Thoracic aorta (tissue), 2 donors: ENCODE measurements around the gene C1QTNF9B. TPM values are rescaled to one million over a fixed set of nuclear protein-coding genes. Genes with fewer than 3 reads are reported as not detected.

Source experiments
- ATAC-seq: fragments of 150-250 bp; one replicate; pipeline ENCODE4 v1.8.0; 2017; ENCODE audit warnings: low read depth; ENCODE audit not compliant: insufficient number of reproducible peaks, low FRiP score
- DNase-seq: peaks from one replicate; pipeline ENCODE4 v3.0.0-alpha.2; 2020; ENCODE audit warnings: low spot score
- H3K27ac ChIP-seq, 2 donors: fragments of 200-600 bp; sonication (generic); 1 replicate in 1 of 2; 2 replicates in 1 of 2; pipeline ENCODE4 v1.5.1; 2016; ENCODE audit warnings: mild to moderate bottlenecking in 2 of 2, moderate library complexity in 2 of 2
- H3K27me3 ChIP-seq: fragments of 200-600 bp; sonication (generic); replicated peaks from 2 replicates; pipeline ENCODE4 v1.6.0; 2016; ENCODE audit warnings: mild to moderate bottlenecking; ENCODE audit not compliant: insufficient read depth
- H3K36me3 ChIP-seq: fragments of 200-600 bp; sonication (generic); one replicate; pipeline ENCODE4 v1.5.1; 2016
- H3K4me1 ChIP-seq, 2 donors: fragments of 200-600 bp; sonication (generic); 1 replicate in 1 of 2; 2 replicates in 1 of 2; pipeline versions ENCODE4 v1.5.1 to v1.6.0; 2016; ENCODE audit warnings: low read depth in 2 of 2, mild to moderate bottlenecking in 1 of 2; ENCODE audit not compliant: control insufficient read depth in 1 of 2
- H3K4me3 ChIP-seq: fragments of 200-600 bp; sonication (generic); 2 replicates; pipeline ENCODE4 v1.5.1; 2016; ENCODE audit warnings: mild to moderate bottlenecking
- H3K9me3 ChIP-seq: fragments of 200-600 bp; sonication (generic); 2 replicates; pipeline ENCODE4 v1.5.1; 2016
- CTCF ChIP-seq: fragments of 200-600 bp; sonication (generic); IDR thresholded peaks from one replicate; pipeline ENCODE4 v1.5.1; 2019; ENCODE audit warnings: antibody characterized with exemption
- total RNA-seq, 2 donors: library from RNA; depleted of rRNA; stranded (reverse); fragments of >200 nt; gene quantifications; one replicate each; pipeline versions ENCODE4 v1.1.0 to v1.2.3, GENCODE V29; 2016

The C1QTNF9B gene
- total RNA-seq, 2 donors from 2014 or later: not detected

GRCh38 chr13:23870356-23871140, 26.8 kb downstream of the C1QTNF9B start:
- H3K27me3 ChIP-seq: no peaks in the 10 kb centered on the region
- H3K4me1 ChIP-seq: no peaks in the 10 kb centered on the region
- no peaks in the 10 kb centered on the region for H3K36me3 ChIP-seq
- TF ChIP-seq CTCF: no peak
- DNase-seq: no peak
- no peak overlapping the region for H3K4me3 ChIP-seq
- no peaks in the 10 kb centered on the region for H3K9me3 ChIP-seq
- no peak for ATAC-seq
- no peak overlapping the region for H3K27ac ChIP-seq

GRCh38 chr13:23868521-23868920, 28.8 kb downstream of the C1QTNF9B start:
- Histone ChIP-seq H3K4me1 (no peaks in the 10 kb centered on the region), H3K27me3 (no peaks in the 10 kb centered on the region), H3K27ac (no peak overlapping the region), H3K9me3 (no peaks in the 10 kb centered on the region), H3K4me3 (no peak overlapping the region), H3K36me3 (no peaks in the 10 kb centered on the region)
- TF ChIP-seq CTCF: no peak
- DNase-seq (no peak), ATAC-seq (no peak)

GRCh38 chr13:23867027-23867491, 30.2 kb downstream of the C1QTNF9B start:
- Histone ChIP-seq H3K9me3 (no peaks in the 10 kb centered on the region), H3K36me3 (no peaks in the 10 kb centered on the region), H3K27ac (no peak overlapping the region), H3K4me3 (no peak overlapping the region), H3K27me3 (no peaks in the 10 kb centered on the region), H3K4me1 (no peaks in the 10 kb centered on the region)
- DNase-seq: no peak
- no peak for TF ChIP-seq CTCF
- ATAC-seq: no peak

GRCh38 chr13:23866420-23867026, 30.8 kb downstream of the C1QTNF9B start:
- Histone ChIP-seq H3K36me3 (no peaks in the 10 kb centered on the region), H3K4me1 (no peaks in the 10 kb centered on the region), H3K4me3 (no peak overlapping the region), H3K9me3 (no peaks in the 10 kb centered on the region), H3K27me3 (no peaks in the 10 kb centered on the region), H3K27ac (no peak overlapping the region)
- ATAC-seq (no peak), DNase-seq (no peak)
- TF ChIP-seq CTCF: no peak

GRCh38 chr13:23865906-23866305, 31.4 kb downstream of the C1QTNF9B start:
- DNase-seq (no peak), ATAC-seq (no peak)
- Histone ChIP-seq H3K27me3 (no peaks in the 10 kb centered on the region), H3K9me3 (no peaks in the 10 kb centered on the region), H3K4me1 (no peaks in the 10 kb centered on the region), H3K27ac (no peak overlapping the region), H3K36me3 (no peaks in the 10 kb centered on the region), H3K4me3 (no peak overlapping the region)
- TF ChIP-seq CTCF: no peak
